HG03135 (cell line): ENCODE data around the gene C17orf67.
"Not testable (repeated sequence)": the region's sequence is repeated elsewhere in the genome, so short reads cannot be mapped to it uniquely, and the experiment has no call there.

Source experiments
- ATAC-seq: cut with Tn5 transposase; IDR thresholded peaks from one replicate; pipeline ENCODE4 v1.9.1; 2021; ENCODE audit warnings: mild to moderate bottlenecking, moderate library complexity; ENCODE audit not compliant: unreplicated experiment

C17orf67 gene

GRCh38 chr17:56779322-56779721, 54.4 kb downstream of the C17orf67 start:
- no peak for ATAC-seq

DNA sequence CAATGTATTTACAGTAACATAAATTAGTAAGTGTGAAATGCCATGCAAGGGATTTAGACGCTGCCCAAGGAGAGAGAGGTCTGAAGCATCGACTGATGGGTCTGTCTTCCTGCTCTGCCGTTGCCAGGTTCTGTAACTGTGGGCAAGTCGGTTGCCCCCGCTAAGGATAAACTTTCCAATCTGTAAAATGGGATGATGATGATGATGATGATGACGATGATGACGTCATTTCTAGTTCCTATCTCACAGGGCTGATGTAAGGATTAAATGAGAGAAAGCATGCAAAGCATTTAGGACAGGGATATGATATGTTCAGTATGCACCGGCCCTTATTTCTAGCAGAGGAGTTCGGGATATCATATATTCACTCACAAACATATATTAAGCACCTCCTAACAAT, 54.8 kb downstream of the C17orf67 start:
- ATAC-seq, result no peak

DNA sequence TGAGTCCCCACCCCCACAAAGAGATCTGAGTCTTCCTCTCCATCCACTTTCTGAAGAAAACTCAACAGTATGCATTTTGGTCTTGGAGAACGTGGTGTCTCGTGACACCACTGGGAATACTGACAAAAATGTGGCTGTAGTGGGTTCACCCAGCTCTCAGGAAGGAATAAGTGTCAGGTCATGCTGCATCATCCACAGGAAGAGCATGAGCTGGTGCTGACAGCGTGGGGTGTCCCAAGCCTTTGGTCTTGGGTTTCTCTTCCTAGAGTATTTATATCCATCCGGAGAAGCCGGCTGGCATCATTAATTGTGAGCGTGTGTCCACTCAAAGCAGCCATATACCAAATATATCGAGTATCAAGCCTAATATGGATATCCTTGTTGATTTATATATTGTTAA, 55.9 kb downstream of the C17orf67 start:
- ATAC-seq, result no peak

DNA sequence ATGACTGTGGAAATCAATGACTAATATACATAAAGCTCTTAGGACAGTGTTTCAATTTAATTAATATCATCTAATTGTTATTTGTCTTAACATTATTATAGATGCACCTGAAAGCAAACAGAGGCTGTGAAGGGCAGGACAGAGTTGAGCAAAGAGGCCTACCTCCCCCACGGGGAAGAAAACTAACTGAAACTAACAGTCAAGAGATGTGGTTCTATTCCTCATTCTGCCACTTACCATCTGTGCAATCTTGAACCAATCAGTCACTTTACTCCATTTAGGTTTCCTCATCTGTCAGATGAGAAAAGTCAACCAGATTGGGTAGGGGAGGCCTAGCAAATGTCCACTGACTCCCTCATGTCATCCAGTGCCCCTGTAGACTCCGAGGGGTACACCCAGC, 59.1 kb downstream of the C17orf67 start:
- ATAC-seq, result no peak

GRCh38 chr17:56773124-56773523, 60.6 kb downstream of the C17orf67 start:
- ATAC-seq, result no peak

DNA sequence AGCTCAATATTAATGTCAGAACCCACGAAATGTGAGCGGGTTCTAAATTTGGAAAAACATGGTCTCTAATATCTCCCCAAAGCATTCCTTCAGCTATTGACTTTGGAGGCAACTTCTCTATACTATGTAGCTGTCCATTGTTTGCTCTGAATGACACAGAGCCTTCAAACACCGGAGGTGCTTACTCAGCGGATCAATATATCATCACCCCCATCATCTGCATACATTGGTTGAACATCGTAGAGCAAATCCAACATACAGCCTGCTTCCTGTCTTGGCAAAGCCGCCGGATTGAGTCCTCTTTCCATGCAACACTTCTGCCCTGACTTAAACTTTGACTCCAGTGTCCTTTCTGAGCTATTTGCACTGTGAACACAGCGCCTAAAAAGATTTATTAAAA, 61.3 kb downstream of the C17orf67 start:
- no peak for ATAC-seq

DNA sequence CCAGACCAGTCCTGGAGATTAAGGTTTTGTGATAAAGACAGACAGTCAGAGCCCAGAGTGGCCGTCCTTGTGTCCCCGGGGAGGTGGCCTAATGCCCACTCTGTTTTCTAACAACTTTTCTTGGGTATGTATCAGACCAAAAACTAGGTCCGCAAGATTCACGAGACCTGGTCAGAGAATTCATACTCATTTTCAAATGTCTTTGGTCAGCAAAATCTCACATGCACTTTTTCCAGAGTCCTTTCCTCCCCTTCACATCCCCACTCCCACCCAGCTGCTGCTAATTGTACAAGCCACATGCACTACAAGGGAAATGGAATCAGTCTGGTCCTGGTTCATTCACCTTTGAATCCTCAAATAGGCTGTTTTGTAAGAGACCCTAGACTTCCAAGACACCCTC, 61.7 kb downstream of the C17orf67 start:
- no peak for ATAC-seq

- no peak for ATAC-seq
Observed at GRCh38 chr17:56771563-56771962, 62.2 kb downstream of the C17orf67 start.

DNA sequence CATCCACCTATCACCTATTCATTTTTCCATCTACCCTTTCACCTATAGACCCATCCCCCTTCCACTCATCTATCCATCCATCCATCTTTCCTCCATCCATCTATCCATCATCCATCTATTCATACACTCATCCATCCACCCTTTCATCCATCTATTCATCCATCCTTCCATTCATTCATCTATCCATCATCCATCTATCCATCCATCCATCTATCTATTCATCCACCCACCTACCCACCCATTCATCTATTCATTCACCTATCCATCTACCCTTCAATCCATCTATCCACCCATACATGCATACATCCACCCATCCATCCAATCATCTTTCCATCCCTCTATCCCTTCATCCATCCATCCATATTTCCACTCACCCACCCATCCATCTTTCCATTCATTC, 63.3 kb downstream of the C17orf67 start:
- ATAC-seq, result no peak

DNA sequence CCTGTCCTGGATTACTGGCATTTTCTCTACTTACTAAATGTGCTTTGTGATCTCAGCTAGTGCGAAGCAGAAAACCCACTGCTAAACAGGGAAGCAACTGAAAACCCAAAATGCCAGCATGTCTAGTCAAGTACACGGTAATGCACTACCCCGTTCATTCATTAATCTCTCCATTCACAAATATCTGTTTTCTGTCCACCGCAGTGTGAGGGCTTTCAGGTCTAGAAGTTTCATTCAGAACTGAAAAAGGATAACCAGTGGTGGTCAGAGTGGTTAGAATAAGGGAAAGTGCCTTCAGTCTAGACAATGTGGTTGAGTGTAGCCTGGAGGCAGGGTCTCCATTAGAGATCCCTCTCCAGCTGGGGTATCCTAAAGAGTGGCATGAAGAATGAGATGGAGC, 68.3 kb downstream of the C17orf67 start:
- ATAC-seq, result no peak

DNA sequence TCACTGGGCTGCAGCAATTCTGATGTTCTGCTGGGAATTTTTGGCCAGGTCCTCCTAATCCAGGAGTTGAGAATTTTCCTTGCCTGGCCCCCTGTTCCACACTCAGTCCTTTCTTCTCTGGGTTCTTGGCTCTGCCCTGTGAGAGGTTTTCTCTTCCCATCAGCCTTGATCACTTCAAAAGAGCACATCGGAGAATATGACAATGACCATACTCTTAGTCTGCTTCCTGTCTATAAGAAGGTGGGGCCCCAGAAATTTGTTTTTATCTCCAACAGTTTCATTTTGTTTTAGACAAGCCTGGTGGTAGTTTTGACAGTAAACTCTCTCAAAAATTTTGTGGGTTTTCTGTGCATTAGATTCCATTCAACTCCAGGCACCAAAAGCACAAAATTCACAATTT, 70.7 kb downstream of the C17orf67 start:
- ATAC-seq, result no peak

- no peak for ATAC-seq
Observed at GRCh38 chr17:56762144-56762543, 71.6 kb downstream of the C17orf67 start.

GRCh38 chr17:56761387-56761786, 72.3 kb downstream of the C17orf67 start:
- ATAC-seq, result no peak

- not testable (repeated sequence) for ATAC-seq
Observed at GRCh38 chr17:56757611-56758010, 76.1 kb downstream of the C17orf67 start.

DNA sequence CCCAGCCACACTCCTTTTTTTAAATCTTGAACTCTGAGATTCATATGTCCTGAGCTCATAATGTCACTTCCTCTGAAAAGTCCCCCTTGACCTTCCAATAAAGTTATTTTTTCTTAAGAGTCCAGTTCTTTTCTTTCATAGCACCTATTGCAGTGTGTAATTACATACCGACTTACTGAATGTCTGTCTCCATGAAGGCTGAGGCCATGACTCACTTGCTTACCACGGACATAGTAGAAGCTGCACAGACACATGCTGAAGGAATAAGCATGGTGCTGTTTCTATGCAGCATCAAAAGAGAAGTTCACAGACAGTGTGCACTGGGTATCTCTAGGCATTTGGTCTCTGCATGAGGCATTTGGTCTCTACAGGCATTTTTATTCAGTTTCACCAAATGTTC, 77.2 kb downstream of the C17orf67 start:
- ATAC-seq, result no peak

DNA sequence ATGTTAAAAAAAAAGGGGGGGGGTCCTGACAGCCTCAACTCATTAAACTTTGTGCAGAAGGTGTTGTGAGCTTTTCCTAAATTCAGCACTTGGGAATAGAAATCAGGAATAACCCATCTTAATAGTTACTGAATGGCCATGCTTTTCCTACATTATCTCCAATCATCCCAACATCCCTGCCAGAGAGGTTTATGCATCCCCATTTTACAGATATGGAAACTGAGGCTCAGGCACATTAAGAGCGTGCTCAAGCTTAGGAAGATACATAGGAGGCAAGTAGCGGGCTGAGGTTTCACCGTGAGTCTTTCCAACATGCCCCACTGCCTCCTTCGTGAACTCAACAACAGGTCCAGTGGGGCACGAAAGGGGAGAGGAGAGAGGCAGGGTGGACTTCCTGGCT, 78.4 kb downstream of the C17orf67 start:
- no peak for ATAC-seq

DNA sequence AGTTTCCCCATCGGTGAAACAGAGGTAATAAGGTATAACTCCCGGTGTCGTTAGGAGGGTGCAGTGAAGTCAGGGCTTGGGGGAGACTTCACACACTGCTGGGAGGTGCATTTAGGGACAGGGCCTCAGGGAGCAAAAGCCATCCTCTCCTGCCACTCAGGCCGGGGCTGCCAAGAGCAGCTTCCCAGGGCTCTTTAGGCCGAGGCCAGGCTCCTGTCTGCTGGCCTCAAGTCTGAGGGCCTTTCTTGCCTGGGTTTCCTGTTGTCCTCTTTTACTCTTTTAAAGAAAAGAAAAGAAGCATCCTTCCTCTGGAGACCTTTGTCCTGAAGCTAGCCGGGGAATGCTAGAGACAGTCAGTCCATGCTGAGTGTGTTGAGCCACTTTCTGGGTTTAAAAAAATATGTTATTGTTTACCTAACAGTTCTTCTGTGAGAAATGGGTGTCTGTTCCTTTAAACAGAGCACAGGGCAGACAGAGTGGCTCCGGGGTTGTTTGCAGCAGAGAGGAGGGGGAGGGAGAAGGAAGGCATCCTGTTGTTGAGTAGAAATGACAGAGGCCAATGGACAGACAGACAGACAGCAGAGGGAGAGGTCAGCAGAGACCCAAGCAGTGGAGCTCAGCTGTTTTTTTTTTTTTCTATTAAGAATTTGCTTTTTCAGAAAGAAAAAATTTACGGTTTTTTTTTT, 79.1 kb downstream of the C17orf67 start:
- ATAC-seq, result no peak

DNA sequence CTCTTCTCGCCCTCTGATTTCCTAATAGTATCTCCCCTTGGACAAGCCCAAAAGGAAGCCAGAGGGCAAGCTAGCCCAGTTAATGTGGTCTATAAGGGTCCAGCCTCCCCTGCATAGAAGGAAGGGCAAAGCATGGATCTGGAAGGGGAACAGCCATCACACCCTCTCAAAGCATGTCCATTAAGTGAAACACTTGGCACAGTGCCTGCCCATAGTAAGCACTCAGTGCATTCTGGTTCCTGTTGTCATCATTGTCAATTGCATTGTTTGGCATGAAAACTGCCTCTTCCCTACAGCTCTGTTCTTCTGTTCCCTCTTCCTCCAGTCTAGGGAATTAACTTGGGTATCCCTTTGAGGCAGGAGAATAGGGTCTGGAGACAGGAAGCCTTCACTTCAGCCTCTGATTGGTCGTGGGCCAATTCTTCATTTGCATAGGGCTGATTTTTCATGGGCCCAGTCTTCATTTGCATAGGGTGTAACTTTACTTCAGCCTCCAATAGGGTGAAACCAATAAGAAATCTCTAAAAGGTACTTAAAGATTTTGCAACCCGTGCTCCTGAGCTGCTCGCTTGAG, 81.4 kb downstream of the C17orf67 start:
- ATAC-seq, result no peak

DNA sequence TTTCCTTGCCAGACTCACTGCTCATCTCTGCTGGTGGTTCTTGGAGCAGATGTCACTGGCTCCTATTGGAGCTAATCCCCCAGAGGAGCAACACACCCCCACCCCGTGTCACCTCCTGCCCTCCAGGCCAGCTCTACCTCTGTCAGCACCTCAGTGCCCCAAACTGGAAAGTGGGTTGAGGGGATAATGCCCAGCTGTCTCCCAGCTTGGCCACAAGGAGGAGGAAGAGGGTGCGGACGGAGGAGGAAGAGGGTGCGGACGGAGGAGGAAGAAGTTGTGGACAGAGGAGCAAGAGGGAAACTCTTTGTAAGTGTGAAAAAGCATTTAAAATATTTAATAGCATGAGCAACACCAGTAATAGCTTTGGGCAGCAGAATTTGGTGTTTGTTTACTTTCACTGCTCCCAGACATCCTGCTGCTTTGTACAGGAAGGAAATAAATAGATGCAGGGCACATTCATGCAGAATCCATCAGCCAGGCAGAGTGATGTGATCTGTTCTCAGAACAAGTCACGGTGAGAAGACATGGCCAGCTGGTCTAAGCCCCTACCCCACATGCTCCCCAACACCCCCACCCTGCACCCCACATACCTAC, 82.5 kb downstream of the C17orf67 start:
- no peak for ATAC-seq

GRCh38 chr17:56744721-56745120, 89.0 kb downstream of the C17orf67 start:
- ATAC-seq, result no peak

- ATAC-seq, result no peak
Observed at GRCh38 chr17:56742601-56743000, 91.1 kb downstream of the C17orf67 start.
